HG02759 (cell line): ENCODE measurements around the gene ATXN7.

Source experiments
- ATAC-seq: cut with Tn5 transposase; IDR thresholded peaks from one replicate; pipeline ENCODE4 v1.9.1; 2021; ENCODE audit warnings: mild to moderate bottlenecking, moderate library complexity; ENCODE audit not compliant: unreplicated experiment

Gene ATXN7

DNA sequence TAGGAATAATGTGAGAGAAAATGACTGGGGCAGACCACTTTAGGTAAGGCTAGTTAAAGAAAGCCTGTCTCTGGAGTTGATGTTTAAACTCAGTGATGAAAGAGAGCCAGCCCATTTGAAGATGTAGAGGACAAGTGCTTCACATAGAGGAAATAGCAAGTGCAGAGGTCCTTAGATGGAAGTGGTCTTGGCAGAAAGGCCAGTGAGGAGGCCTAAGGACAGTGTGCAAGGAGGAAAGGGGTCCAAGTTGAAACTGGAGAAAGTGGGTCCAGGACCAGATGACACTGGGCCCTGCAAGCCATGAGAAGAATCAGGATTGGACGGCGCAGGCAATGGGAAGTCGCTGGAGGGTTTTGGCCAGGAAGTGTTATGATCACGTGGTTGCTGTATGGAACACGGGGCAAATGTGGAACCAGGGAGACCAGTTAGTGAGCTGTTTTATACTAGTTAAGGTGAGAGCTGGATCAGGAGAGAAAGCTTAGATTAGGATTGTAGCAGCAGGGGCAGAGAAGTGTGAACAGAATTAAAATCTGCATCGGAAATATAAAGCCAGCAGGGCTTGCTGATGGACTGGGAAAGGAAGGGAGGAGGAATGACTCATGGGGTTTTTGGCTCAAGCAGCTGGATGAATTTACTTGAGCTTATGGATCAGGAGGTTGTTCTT is 96.5 kb downstream of the ATXN7 start:
- ATAC-seq: peak; percentile 42

DNA sequence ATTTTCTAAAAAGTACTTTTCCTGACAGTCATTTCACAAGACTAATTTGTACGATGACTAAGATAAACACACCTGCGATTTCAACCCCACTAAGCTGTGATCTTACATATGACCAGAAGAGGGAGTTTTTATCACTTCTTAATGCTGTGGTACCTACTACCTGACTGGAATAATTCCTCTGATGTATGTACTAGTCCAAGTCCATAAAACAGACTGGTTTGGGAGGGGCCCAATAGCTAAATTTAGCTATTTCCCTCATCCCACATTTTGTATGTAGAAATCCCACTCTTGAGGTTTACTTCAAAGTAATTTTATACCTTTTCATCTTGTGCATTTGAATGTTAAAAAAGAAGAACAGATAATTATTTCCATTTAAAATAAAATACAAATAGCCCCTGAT is 98.2 kb downstream of the ATXN7 start:
- ATAC-seq: peak; percentile 71

DNA sequence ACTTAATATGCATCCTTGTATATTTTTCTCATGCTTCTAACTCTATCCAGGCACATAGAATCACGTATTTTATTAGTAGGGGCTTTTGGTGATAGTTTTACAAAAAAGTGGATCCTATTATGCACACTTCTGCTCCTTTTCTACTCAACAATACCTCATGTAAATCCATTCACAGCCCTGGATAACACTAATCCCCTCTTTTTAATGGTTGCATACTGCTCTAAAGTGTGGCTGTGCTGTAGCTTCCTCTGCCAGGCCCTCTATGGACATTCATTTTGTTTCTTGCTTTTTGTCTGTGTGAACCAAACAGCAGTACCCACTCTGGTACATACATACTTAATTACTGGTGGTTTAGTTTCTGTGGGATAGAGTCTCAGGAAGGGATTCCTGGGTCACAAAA is 99.8 kb downstream of the ATXN7 start:
- ATAC-seq: no peak

DNA sequence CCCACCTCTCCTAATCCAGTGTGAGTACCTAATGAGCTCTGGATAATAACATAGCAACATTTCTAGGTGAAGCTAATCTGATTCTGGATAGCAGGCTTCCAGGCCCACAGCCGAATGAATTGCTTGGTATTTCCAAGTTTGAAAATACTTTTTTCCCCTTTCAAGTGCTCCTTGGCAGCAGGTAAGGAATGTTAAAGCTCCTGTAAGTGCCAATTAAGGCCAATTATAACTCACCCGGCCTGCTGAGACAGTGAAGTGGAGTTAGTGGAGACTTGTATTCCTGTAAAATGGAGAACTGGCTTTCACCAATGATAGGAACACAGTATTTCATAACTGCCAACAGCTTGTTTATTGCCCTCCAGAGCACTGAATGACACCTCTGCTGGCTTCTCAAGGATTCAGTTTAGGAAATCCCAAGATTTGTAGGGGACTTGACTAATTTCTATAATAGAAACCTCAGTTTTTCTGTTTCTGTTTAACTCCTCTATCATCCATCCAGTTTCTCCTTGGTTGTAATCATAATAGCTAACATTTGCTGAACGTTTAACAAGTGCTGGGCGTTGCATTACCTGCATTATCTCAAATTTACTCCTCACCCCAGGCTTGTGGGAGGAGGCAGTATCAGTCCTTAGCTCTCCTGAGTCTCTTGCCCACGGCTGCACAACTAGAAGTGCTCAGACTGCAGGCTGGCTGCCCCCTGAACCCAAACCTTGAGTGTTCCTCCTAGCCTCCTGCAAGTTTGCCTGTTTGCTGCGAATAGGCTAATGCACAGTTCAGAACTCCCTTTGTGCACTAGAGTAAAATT is 101.2 kb downstream of the ATXN7 start:
- no peak for ATAC-seq

DNA sequence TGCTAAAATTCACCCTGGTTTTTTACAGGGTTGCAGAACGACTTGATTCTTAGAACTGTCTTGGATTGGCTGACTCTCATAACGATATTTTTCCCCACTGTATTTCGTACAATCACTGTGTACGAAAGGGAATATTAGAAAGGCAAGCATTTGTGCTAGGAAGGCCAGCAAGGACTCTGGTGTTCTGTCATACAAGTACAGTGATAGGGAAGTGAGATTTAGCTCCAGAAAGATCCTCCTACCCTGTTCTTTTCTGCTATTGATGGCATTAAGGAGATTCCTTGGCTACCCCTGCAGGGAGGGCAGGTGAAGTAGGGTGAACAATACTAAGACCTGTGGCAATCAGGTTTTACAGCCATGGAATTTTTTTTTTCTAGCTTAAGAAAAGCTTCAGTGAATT is 102.3 kb downstream of the ATXN7 start:
- no peak for ATAC-seq

DNA sequence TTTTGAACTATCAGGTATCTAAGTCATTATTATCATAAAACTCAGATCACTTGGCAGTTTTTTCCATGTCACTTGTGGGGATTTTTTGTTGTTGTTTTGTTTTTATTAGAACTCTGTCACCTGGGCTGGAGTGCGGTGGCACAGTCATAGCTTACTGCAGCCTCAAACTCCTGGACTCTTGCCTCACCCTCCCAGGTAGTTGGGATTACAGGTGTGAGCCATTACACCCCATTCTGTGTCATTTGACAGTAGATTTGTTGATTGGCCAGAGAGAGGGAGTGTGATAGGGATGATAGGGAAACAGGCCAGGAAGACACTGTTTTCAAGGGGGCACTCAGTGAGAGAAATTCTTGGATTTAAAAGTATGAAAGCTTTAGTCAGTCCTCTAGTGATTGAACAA is 103.2 kb downstream of the ATXN7 start:
- no peak for ATAC-seq

DNA sequence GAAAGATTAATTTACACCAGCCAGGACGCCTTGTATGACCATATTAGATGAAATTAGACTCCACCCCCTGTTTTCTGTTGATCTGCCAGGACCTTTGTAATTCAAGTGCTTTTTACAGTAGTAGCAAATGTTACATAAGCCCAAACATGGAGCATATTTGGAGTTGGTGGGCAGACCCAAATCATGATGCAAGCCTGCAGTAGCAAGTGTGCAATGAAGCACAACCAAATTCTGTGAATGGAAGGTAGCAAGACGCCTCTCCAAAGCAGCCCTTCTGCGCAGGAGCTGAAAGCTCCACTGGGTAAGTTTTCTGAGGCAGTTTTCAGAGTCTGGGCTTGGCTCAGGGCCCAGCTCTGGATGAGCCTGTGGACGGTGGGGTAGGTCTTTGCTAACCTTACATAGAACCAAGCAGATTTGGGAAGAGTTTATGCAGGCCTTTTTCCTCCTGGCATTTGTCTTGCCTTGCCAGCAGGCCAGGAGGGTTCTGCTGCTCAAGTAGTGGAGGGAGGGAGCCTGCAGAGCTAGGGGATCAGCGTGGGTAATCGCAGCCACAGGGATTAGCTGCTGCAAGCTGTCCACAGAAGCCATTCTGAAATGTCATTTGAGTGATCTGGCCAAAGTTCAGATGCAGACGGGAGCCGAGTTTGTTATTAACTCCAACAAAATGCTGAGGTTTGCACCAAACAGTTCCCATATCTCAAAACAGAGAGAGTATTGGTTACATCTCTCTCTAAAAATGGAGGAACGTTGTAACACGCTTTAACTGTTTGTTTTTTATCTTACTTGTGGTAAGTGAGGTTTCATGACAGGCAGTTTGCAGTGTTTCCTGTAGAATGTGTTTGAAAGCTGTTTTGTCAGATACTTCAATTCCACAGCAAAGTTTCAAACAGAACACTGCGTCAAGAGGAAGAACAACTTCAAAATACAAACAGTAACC is 104.3 kb downstream of the ATXN7 start:
- ATAC-seq: peak; percentile 61

DNA sequence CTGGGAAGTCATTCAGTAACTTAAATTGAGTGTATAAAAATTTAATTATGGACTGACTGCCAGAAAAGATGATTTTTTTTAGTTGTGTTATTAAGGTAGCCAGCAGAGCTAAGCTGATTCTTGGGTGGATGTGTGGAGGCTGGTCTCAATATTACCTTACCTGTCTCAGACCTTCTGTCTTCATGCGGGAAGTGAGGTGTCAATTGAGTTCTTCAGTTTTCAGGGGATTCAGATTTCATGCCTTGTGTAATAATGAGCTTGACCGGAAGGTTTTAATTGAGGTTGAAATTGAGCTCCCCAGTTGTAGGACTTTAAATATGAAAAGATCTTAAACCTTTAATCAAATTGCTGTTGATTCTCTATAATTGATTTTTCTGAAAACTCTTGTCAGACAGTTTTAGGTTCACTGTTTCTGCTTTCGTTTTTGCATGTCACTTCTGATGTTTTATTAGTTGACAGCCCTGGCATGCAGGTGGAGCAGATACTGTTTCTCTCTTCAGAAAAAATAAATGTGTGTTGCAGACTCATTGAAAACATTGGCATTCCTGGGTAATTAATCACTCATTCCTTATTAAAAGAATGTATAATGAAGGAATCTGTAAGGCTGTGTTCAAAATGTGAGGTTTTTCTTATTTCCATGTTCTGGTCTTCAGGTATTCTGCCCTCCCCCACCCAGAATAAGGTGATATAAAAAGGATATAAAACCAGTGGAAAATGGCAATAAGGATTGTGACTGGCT is 105.1 kb downstream of the ATXN7 start:
- ATAC-seq: peak; percentile 17

DNA sequence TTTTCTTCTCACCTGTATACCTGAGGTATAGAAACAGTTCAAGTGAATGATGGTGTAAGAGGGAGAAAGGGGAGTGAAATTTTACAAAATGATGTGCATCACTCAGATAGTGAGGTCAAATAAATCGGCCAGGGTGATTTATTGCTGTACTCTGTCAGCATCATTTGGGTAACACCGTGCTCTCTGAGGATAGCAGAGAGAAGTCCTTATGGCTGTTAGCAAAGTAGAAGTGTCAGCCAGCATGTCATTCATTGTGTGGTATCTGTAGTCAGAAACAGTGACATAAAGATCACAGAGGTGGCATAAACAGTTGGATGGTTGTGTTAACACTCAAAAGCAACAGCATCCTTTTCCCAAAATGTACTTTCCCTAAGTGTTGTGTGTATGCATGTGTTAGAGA is 106.2 kb downstream of the ATXN7 start:
- no peak for ATAC-seq

DNA sequence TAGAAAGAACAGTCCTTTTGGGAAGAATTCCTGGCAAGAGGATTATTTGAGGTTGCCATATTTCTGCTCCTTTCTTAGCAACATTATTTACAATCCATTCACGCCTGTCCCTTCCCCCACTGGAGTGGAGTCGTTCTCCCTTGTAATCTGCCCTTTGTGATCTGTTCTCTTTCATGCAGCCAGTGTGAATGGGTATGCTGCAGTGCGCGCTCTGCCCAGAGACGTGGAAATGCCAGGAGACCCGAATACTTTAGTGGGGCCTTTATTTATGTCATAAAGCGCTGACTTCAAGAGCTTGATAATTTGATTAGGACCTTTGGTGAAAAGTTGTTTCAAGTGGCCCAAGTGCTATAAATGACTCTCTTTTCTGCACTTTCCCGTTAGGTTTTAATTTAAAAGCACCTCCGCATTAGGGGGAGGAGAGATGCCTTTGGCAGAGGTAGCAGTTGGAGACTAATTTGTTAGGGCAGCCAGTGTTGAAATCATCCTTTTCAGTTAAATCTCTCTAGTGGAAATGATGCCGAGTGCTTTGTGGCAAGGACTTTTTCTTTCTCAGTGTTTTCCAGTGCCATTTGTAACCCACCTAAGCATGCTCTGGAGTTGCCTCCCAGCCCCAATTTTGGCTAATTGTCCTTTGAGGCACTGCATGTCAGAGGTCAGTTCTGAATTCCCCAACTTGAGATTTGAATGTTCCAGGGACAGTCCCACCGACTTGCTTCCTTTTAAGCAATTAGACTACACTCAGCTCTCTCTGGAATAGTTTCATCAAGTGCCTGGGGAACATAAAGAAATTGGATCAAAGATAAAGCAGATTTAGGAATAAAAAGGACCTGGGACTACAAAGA is 107.2 kb downstream of the ATXN7 start:
- ATAC-seq: no peak

DNA sequence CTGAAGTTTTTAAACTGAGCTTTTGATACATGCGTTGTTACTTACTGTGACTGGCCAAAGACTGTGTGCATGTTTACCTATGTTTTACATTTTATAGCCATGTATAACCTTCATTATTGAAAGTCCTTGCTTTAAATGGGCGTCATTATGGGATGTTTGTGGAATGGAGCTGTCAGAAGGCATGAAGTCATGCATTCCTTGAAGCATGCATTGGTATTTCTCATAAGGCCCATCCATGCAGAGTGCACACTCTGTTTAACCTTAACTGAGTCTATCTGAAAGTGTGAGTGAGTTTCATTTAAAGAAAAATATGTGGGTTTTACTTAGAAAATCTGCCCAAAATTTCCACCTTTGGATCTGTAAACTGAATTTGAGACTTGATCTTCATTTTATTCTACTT is 108.5 kb downstream of the ATXN7 start:
- ATAC-seq: no peak

DNA sequence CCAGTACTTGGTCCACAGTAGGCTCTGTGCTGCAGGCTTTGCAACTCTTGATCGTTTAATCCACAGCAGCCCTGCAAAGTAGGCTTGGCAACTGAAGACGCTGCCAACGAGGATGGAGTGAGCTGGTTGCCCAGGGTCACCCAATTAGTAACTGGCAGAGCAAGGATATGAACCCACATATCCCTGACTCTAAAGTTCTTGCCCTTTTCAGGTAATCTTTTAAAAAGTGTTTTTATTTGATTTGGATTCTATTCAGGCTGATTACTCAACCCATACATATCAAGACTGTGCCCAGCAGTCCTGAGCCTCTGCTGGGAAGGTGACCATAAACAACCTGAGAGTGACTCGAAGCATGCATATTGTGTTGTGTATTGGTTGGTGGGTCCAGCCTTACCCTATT is 109.3 kb downstream of the ATXN7 start:
- ATAC-seq: no peak

DNA sequence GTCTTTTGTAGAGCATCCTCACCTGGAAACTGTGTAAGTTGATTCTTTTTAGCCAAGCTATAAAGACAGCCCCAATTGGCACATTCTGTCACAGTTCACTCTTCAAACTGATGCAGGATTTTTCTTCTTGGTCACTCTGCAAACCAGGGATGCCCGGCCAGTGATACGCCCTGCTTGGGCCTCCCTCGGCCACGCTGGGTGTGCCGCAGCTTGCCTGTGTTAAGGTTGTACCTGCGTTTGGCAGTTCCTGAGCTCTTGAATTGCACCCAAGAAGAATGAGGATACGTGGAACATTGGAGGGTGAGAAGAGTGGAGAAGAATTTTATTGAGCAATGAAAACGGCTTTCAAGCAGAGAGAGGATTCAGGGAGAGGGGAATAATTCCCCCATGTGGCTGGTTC is 109.7 kb downstream of the ATXN7 start:
- no peak for ATAC-seq

DNA sequence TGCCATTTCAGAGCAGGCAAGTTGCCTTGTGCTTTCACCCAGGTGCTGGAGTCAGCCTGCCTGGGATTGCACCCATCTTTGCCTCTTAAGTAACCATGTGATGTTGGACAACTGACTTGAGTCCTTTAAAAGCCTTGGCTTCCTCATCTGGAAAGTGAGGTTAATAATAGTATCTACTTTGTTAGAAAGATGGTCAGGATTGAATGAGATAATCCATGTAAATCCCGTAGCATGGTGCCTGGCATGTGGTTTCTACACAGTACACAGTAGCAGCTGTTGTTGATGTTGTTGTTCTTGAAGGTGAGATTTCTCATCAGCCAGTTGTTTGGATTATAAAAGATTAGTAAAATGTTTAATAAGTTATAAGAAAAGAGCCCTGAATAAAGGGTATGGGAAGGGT is 110.8 kb downstream of the ATXN7 start:
- ATAC-seq: no peak

DNA sequence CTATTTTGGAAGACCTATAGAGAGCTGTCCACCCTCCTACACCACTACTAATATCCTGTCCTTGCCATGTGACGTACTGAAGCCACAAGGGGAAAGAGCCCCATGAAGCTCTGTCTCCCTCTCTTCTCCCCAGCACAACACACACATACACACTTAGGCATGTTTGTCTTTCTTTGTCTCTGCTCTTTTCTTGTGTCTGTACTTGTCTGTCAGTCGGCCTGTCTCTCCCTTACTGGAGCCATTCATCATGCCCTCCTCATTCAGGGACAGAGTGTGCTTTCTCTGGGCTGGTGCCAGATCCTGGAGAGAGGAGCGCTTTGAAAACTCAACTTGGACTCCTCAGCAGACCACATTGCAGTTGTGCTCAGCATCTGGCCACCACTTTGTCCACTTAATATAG is 112.1 kb downstream of the ATXN7 start:
- ATAC-seq: no peak

DNA sequence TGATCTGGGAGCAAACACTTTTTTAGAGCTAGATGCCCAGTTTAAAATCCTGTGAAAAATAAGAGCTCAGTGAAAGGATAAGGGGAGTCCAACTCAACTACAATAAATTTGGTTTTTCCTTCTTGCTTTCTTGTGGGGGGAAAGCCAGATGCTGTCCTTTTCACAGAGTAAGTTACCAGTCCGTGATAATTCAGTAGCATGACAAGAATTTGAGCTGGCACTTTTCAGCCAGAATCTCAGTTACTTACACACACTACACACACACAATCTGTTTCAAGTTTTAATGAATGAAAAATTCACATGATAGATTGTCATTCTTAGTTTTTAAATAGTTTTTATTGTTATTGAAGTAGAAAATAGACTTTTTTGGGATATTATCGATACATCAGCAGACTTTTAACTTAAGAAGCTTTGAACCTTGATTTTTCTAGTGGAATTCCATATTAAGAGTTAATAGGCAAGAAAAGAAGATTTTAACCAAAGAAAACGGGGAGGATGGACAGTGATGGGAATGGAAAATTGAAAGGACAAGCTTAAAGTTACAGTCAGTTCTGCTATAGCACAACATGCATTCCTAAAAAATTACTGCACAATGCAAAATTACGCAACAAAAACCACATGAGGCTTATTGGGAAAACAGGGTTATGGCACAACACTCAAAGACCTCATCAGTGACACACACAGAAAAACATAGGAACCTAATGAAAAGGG is 112.6 kb downstream of the ATXN7 start:
- ATAC-seq: no peak

DNA sequence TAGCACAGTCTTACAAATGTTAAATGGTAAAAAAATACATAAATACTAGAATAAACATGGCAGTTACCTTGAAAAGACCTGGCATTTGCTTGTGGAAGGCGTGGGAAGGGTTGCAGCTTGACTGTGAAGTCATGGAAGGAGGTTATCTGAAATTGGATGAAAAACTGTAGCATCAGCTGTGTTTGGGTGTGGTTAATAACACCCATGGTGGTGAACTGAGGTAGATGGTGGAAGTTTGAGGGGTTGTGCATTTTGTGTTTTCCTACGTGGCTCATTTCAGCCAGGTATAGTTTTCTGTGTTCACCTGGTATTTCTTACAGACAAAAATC is 113.2 kb downstream of the ATXN7 start:
- ATAC-seq: no peak

DNA sequence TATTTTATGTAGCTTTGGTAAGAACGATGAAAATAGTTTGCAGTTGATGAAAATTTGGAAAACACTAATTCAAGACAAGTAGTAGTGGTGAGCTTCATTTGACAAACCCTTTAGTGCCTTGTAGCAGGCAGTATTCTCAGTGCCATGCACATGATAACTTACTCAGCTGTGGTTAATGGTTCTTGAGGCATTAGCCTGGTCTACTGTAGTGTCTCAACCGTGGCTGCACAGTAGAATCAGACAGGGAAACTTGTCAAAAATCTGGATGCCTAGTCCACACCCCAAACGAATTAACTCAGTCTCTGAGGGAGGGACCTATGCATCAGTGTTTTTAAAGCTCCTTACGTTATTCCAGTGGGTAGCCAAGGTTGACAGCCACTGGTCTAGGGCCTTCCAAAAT is 114.2 kb downstream of the ATXN7 start:
- ATAC-seq: no peak

DNA sequence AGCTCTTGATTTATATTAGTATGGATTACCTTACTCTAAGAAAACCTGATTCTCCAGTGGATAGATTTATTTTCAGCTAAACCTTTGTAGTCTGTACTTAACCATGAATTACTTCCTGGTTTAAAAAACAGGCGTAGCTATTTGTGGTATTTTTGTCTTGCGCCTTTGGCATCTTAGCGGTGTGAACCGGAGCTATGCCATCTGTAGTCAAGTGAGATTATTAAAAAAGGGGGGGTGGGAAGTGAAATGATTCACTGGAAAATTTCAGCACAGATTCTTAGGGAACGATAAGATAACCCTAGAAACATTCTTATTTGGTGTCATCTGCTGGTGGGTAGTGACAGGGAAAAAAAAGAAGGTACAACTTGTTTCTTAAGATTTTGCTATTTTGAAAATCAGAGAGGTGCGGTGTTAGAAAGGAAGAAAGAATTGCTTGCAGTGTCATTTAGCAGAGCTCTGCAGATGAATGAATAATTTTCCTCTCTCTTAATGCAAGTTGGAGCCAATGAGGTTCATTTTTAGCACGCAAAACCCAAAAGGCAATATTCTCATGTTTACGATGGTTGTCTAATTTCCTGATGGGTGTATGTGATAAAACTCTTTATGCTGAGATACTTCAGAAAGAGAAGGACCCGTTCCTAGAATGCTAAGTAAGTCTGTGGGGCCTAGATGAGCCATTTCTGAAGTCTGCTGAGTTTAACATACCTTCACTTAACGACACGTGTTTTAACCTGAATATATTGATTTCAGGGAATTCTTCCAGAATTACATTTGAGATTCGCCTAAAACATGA is 115.6 kb downstream of the ATXN7 start:
- ATAC-seq: no peak
